Measurements from ENCODE around the gene NSUN7.

The NSUN7 gene

GRCh38 chr4:40734497-40734896 is 15.3 kb upstream of the NSUN7 start:
- peak in 2 of 4 experiments; percentile 46 to 58 for DNase-seq

GRCh38 chr4:40736910-40737309 is 12.8 kb upstream of the NSUN7 start:
- DNase-seq = peak; percentile 33 to 80 (median 63)

- DNase-seq = no peak
These were observed 11.9 kb upstream of the NSUN7 start for GRCh38 chr4:40737879-40738278.

- DNase-seq = no peak
These were observed 10.4 kb upstream of the NSUN7 start for GRCh38 chr4:40739347-40739746.

- no peak for DNase-seq
These were observed 5.5 kb upstream of the NSUN7 start for GRCh38 chr4:40744218-40744617.

GRCh38 chr4:40745285-40745984 is 4.3 kb upstream of the NSUN7 start:
- DNase-seq = no peak

- DNase-seq = no peak
These were observed 2.4 kb upstream of the NSUN7 start for GRCh38 chr4:40747207-40747835.

- DNase-seq = no peak
These were observed 905 bp downstream of the NSUN7 start for GRCh38 chr4:40750461-40751258.

- DNase-seq = no peak
These were observed 5.9 kb downstream of the NSUN7 start for GRCh38 chr4:40755616-40756015.

- DNase-seq = peak; percentile 31 to 69 (median 49)
These were observed 13.5 kb downstream of the NSUN7 start for GRCh38 chr4:40763228-40763716.

- no peak for DNase-seq
These were observed 19.5 kb downstream of the NSUN7 start for GRCh38 chr4:40769266-40769665.

GRCh38 chr4:40778090-40778489 is 28.3 kb downstream of the NSUN7 start:
- DNase-seq = no peak

- peak in 3 of 4 experiments; percentile 11 to 76 (median 73) for DNase-seq
These were observed 33.1 kb downstream of the NSUN7 start for GRCh38 chr4:40782876-40783275.

- DNase-seq = no peak
These were observed 36.0 kb downstream of the NSUN7 start for GRCh38 chr4:40785727-40786126.

- DNase-seq = peak; percentile 49 to 67 (median 53)
These were observed 38.6 kb downstream of the NSUN7 start for GRCh38 chr4:40788331-40788730.

GRCh38 chr4:40789031-40789430 is 39.3 kb downstream of the NSUN7 start:
- peak in 3 of 4 experiments; percentile 14 to 62 (median 56) for DNase-seq

- DNase-seq = no peak
These were observed 40.0 kb downstream of the NSUN7 start for GRCh38 chr4:40789771-40790170.

GRCh38 chr4:40800064-40800463 is 50.3 kb downstream of the NSUN7 start:
- DNase-seq = peak in 2 of 4 experiments; percentile 39 to 46

- DNase-seq = no peak
These were observed 54.8 kb downstream of the NSUN7 start for GRCh38 chr4:40804598-40804997.

- DNase-seq = no peak
These were observed 59.2 kb downstream of the NSUN7 start for GRCh38 chr4:40808926-40809457.

- DNase-seq = peak; percentile 80 to 96 (median 88)
These were observed 62.2 kb downstream of the NSUN7 start for GRCh38 chr4:40811956-40812355.

GRCh38 chr4:40812386-40812785 is 62.6 kb downstream of the NSUN7 start:
- DNase-seq = peak; percentile 66 to 82 (median 76)

GRCh38 chr4:40812856-40813255 is 63.1 kb downstream of the NSUN7 start:
- peak; percentile 13 to 42 (median 30) for DNase-seq
